HG03095 (cell line): ENCODE data around the gene CYS1.
"Not testable (repeated sequence)": the region's sequence is repeated elsewhere in the genome, so short reads cannot be mapped to it uniquely, and the experiment has no call there.

Experiments
- ATAC-seq: cut with Tn5 transposase; IDR thresholded peaks from one replicate; pipeline ENCODE4 v1.9.1; 2021; ENCODE audit warnings: moderate library complexity; ENCODE audit not compliant: unreplicated experiment

CYS1 gene

GRCh38 chr2:10094271-10094814, 14.1 kb upstream of the CYS1 start:
- no peak for ATAC-seq

GRCh38 chr2:10091889-10092244, 11.7 kb upstream of the CYS1 start:
- not testable (repeated sequence) for ATAC-seq

DNA sequence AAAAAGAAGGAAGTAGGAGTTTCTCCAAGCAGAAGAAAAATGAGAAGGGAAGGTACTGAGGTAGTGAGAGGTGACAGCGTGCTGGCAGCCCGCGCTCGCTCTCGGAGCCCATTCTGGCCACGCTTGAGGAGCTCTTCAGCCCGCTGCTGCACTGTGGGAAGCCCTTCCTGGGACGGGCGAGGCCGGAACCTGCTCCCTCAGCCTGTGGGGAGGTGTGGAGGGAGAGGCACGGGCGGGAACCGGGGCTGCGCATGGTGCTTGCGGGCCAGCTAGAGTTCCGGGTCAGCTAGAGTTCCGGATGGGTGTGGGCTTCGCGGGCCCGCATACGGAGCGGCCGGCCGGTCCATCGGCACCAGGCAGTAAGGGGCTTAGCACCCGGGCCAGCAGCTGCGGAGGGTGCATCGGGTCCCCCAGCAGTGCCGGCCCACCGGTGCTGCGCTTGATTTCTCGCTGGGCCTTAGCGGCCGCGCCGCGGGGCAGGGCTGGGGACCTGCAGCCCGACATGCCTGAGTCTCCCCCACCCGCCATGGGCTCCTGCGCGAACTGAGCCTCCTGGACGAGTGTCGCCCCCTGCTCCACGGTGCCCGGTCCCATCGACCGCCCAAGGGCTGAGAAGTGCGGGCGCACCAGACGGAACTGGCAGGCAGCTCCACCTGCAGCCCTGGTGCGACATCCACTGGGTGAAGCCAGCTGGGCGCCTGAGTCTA, 11.1 kb upstream of the CYS1 start:
- no peak for ATAC-seq

DNA sequence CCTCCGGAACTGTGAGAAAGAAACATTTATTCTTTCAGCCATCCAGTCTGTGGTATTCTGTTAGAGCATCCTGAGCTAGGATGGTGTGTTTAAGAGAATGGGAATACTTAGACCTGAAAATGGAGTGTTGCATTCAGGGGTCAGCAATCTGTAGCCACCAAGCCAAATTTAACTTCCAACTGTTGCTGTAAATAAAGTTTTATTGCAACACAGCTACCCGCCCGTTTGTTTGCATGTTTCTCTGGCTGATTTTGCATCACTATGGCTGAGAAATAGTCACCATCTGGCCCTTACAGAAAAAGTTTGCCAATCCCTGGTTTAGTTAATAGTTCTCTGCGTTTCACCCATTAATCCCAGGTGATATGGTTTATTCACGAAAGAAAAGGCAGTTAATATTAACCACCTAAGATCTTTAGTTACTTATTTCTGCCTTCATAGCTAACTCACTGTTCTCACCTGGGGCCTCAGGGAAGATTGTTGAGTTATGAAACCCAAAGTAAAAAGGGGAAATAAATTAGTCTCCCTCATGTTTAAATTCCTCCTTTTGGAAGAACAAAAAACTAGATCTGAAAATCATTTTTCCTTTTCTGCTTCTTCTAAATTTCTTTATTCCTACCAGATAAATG, 9.5 kb upstream of the CYS1 start:
- ATAC-seq: no peak

DNA sequence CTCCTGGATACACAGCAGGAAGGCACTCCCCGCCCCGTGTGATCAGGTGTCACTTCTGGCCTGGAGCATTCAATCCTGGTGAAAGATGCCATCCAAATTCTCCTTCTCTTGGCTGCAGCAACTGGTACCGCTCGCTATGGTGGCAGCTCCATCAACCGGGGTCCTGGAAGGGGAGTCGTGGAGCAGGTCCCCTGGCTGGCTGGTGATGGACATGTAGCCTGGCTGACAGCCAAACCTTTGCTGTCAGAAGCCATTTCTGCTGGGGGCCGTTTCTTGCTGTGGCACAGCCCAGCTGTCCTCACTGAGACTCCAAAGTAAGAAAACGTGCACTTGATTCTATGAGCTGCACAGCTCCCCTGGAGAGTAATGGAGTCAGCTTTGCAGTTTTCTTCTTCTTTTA, 7.1 kb upstream of the CYS1 start:
- no peak for ATAC-seq

DNA sequence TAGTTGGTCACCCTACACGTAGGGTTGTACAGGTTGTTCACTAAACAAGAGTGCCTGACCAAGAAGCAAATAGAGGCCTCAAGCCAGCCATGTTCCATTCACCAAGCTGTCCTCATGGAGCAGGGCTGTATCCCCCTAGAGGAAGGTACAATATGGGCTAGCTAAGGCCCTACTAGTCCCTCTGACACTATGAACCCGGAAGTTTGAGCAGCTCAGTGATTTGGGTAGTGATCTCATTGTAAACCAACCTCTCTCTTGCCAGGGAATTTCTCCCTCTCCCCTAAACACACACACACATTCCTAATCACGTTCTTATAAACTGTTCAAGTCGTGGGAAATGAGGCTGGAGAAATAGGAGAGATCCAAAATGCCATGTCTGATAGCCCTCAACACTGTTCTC, 6.7 kb upstream of the CYS1 start:
- ATAC-seq: no peak

- no peak for ATAC-seq
These were observed 5.5 kb upstream of the CYS1 start for GRCh38 chr2:10085668-10086059.

- ATAC-seq: no peak
These were observed 4.9 kb upstream of the CYS1 start for GRCh38 chr2:10085043-10085667.

DNA sequence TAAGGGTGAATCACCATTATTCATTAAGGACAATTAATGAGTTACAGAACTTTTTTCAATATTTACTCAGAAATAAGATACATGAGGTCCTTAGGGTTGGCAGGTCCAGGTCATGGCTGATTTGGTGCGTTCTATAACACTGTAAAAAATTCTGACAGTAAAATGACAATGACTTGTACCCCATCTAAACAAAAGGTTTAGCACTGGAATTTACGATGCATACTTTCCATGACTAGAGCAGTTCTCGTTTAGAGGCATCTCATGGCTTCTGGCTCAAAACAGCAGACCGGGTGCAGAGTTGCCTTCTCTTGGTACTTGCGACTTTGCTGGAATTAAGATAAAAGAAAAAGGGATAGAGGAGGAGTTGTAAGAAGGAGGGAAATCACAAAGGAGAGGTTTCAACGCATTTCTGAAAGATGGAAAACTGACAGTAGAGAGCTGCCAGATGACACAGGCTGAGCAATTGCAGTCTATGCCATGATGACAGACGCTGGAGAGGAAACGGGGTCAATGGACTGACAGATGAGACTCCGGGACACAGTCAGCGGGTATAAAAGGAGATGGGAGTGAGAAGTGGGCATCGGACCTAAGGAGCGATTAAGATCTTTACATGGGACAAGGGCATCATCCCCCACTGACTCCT, 4.1 kb upstream of the CYS1 start:
- ATAC-seq: no peak

DNA sequence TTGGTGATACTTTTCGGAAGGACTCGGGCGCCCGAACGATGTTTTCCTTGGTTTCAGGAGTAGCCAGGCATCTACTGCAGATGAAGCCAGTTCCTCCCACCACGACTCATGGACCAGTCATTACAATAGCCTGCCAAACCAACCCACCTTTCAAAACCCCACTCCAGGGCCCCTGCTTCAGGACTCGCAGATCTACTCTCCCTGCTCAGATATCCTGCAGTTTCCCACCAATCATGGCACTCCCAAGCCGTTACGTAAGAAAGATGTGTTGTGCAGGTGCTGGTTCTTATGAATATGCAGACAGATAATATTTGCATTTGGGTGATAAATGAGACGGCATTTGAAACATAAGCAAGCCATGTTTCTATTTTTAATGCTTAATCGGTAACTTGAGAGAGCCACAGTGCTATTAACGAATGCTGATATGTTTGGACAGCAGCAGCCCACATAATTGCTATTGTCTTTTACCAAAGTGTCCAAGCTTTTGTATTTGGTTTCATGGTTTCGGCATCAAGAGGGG, 3.5 kb upstream of the CYS1 start:
- no peak for ATAC-seq

DNA sequence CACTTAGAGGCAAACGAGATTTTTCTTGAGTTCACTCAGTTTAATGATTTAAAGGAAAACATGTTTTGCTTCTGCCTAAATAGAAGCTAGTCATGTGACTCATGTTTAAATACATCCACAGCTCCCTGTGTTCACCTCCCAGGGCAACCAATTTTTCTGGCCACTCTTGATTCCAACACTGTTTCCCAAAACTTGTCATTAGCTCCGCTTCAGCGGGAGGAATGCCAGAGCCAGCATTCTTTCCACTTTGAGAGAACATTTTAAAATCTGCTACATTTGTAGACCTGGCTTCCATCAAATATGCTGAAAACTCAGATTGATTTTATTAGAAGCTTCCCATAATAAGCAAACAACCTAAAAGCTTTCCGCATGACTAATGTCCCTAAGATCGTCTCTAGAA, 2.8 kb upstream of the CYS1 start:
- ATAC-seq: no peak

GRCh38 chr2:10080536-10081304, 509 bp upstream of the CYS1 start:
- ATAC-seq: peak; percentile 15

DNA sequence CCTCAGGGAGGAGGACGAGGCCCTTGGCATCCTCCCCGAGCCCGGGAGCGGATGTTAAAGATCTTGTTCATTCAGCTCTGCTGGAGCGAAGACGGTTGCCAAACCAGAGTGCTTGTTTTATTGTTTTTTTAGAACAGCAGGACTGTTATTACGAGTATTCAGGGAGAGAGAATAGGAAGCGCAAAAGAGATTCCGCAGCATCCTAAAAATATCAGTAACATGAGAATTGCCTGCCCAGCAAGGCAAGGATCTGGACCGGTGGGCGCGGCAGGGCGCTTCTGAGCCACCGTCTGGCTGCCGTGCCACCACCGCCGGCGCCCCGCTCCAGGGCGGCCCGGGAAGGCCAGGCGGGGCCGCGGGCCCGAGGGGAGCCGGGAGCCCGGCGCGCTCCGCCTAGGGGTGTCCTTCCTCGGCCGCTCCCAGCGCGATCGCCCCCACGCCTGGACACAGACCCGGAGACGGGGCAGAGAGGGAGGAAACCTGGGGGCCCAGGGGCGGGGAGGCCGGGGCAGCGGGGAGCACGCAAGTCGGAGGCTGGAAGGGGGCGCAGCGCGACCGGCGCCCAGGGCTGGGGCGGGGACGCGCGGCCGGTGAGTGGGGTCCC, 843 bp downstream of the CYS1 start:
- peak; percentile 19 for ATAC-seq

GRCh38 chr2:10078704-10079265, 1.4 kb downstream of the CYS1 start:
- ATAC-seq: no peak

- no peak for ATAC-seq
These were observed 2.2 kb downstream of the CYS1 start for GRCh38 chr2:10078001-10078400.

DNA sequence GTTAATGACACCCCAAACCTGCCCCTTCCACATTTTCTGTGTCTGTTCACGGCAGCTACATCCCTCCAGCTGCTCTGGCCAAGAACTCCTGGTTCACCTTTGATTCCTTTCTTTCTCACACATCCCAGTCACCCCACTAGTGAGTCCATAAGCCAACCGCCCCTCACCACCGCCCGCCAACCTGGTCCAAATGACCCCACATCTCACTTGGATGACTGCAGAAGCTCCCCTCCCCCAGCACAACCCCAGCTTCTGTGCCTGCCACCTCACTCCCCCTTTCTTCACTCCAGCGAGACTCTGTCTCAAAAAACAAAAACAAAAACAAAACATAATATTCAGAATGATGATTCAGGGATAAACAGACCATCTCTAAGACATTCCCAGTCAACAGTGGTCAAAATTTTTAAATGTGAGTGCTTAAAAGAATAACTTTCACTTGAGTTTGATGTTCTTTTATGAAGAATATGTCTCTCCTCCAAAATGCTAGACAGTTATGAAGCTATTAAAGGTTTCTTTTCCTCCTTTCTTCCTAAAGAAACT, 3.2 kb downstream of the CYS1 start:
- no peak for ATAC-seq

DNA sequence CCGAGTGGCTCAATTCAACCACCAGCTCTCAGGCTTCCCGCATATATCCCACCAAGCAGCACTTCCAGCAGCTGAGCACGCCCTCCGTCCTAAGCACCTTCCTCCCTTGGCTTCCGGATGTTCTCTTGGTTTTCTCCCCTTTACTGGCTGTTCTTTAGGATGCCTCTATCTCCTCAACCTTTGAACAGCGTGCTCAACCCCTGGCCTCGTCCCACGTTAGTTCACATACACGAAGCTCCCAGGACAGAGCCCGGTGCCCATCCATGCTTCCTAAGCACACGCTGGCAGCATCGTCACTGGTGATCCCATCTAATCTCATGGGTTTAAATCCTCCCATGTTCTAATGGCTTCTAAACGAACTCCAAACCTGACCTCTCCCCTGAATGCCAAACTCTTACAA, 3.7 kb downstream of the CYS1 start:
- ATAC-seq: no peak

DNA sequence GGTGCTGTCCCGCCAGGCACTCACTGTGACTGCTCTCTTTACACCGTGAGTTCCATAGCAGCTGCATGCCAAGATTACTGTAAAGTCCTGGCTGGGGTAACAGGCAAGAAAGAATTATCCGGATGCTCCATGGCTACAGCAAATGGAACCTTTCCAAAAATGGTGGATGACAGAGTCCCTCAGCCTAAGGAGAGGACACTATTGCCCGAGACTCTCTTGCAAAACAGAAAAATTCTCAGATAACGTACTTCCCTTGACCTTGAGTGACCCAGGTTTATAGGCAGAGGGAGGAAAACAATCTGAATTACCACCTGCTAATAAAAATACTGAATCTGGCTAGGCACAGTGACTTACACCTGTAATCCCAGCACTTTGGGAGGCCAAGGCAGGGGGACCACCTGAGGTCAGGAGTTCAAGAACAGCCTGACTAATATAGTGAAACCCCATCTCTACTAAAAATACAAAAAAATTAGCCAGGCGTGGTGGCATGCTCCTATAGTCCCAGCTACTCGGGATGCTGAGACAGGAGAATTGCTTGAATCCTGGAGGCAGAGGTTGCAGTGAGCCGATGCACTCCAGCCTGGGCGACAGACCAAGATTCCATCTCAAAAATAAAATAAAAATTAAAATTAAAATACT, 4.5 kb downstream of the CYS1 start:
- no peak for ATAC-seq

DNA sequence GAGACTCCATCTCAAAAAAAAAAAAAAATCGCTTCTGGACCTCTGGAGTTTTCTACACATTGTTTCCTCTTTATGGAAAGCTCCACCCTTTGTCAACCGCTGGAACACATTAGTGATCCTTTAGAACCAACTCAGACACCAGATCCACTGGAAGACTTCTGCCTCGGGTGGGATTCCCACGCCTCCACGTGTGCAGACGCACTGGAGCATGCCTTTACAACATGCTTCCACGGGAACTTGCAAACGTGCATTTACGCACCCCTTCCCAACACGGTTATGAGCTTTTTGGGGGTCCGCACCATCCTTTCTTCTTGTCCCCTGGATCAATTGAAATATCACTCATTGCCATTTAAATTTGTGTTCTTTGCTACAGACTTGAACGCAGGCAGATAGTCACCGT, 5.1 kb downstream of the CYS1 start:
- no peak for ATAC-seq
